NCI-H510A (cell line): ENCODE measurements around the gene MYO9A.
"Not testable (repeated sequence)": the region's sequence is repeated elsewhere in the genome, so short reads cannot be mapped to it uniquely, and the experiment has no call there.

Source experiments
- DNase-seq: peaks from one replicate; lab custom pipeline; 2025; lab: John Stamatoyannopoulos, UW

MYO9A gene

DNA sequence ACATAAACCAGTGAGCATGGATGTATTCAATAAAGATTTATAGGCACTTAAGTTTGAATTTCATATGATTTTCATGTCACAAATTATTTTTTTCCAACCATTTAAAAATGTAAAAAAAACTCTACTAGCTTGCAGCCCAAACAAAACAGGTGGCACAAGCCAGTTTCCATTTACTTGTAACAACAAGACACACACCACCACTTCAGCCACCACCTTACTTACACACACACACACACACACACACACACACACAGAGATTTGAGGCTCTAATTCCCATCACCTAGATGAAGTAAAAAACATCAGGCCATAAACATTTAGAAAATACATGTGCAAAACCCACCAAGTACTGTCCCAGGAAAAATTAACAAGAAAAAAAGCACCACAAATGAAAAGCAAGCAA is 25.3 kb downstream of the MYO9A start:
- no peak for DNase-seq

DNA sequence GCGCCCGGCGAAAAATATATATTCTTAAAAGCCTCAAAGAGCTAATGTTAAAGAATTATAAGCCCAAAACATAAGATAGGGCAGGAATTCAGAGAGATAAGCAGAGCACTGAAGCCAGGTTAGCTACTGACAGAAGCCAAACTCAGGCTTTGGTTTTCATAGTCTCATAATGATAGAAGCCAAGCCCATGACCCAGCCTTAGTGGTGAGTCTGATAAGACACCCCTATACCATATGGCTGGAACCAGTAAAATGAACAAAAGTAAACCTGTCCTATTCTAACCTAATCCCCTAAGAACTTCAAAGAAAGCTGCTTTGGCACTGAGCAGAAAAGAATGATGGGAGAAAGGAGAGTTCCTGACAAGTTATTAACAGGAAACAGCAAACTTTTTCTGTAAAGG is 25.9 kb downstream of the MYO9A start:
- DNase-seq = no peak

DNA sequence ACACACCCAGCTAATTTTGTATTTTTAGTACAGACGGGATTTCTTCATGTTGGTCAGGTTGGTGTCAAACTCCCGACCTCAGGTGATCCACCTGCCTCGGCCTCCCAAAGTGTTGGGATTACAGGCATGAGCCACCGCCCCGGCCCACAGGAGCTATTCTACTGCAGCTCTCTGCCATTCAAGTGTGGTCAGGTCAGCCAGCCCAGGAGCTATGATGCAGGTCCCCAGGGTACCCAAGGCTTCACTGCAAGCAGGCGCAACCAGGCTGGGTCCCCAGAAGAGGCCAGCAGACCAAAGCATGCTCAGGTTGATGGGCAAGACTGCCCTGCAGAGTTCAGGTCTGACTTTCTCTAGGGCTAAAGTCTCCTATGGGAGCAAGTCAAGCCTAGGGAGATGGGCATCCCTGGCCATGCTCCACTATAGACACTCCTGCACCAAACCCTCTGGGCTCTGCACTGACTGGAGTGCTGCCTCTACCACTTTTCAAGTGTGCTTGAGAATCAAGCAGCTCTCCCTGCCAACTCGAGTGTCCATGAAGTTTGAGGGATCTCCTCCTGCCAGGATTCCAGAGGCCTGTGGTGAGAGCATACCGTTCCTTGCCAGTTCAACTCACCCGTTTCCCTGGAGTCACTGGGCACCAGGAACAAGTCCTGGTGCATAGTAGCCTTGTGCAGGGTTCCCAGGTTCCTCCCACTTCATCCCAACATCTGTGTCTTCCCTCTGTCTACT is 30.9 kb downstream of the MYO9A start:
- no peak for DNase-seq

- no peak for DNase-seq
Observed at GRCh38 chr15:72086010-72086697, 31.8 kb downstream of the MYO9A start.

GRCh38 chr15:72082176-72082575 is 35.8 kb downstream of the MYO9A start:
- no peak for DNase-seq

DNA sequence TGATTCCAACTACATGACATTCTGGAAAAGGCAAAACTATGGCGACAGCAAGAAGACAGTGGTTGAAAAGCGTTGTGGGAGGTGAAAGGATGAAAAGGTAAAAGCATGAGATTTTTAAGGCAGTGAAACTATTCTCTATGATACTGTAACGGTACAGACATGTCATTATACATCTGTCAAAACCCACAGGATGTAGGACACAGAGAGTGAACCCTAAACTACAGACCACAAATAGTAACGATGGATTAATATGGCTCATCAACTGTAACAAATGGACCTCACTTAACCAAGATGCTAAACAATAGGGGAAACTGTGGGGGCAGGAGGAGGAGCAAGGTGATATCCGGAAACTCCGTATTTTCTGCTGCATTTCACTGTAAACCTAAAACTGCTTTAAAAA is 39.1 kb downstream of the MYO9A start:
- DNase-seq = no peak

GRCh38 chr15:72077950-72078349 is 40.0 kb downstream of the MYO9A start:
- no peak for DNase-seq

- no peak for DNase-seq
Observed at GRCh38 chr15:72074335-72075060, 43.5 kb downstream of the MYO9A start.

GRCh38 chr15:72071448-72071825 is 46.5 kb downstream of the MYO9A start:
- not testable (repeated sequence) for DNase-seq

- DNase-seq = no peak
Observed at GRCh38 chr15:72070817-72071447, 47.0 kb downstream of the MYO9A start.

GRCh38 chr15:72068856-72069255 is 49.1 kb downstream of the MYO9A start:
- DNase-seq = no peak

- DNase-seq = no peak
Observed at GRCh38 chr15:72065801-72066200, 52.1 kb downstream of the MYO9A start.

GRCh38 chr15:72063186-72063585 is 54.8 kb downstream of the MYO9A start:
- DNase-seq = no peak

- no peak for DNase-seq
Observed at GRCh38 chr15:72062319-72062718, 55.6 kb downstream of the MYO9A start.

GRCh38 chr15:72060687-72061250 is 57.2 kb downstream of the MYO9A start:
- DNase-seq = no peak

DNA sequence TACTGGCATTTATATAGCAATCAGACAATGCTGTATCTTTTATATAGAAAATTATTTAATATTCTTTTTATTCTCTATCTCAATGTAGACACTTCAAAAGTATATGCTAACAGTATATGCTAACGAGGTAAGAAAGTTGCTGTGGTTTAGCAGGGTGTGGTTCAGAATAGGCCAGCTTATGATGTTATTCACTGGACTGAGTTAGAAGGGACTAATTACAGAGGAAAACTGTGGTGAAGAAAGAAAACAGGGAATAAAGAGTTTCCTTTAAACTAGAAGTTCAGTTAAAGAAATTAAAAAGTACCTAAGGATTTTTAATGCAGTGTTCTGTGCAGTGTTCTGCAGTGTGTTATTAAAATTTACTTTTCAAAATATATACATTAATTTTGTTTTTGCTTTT is 59.4 kb downstream of the MYO9A start:
- DNase-seq = no peak

DNA sequence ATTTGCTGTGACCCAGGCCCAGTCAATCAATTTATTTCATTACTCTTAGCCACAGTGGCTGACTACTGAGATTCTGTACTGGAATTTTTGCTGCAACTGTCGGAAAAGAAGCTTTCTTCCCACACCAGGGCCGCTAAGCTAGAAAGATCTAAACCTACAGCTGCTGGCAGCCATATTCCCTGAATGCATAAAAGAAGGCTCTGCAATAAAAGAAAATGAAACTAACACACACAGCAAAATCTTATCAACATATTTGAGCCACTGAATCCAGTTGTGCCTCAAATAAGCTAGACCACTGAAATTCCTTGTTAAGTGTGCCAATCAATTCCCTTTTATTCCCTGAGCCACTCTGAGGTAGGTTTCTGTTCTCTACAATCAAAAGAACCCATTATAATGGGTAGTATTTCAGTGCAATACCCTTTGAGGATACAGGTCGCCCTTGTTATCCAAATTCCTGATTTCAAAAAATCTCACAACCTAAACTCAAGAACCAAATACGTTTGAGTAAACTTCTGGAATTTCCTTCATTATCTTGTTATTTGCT is 60.3 kb downstream of the MYO9A start:
- DNase-seq = no peak

DNA sequence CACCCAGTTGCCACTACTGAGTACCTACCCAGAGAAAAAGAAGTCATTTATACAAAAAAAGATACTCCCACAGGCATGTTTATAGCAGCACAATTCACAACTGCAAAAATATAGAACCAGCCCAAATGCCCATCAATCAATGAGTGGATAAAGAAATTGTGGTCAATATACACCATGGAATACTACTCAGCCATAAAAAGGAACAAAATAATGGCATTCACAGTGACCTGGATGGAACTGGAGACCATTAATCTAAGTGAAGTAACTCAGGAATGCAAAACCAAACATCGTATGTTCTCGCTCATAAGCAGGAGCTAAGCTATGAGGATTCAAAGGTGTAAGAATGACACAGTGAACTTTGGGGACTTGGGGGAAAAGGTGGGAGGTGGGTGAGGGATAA is 61.7 kb downstream of the MYO9A start:
- not testable (repeated sequence) for DNase-seq

GRCh38 chr15:72053297-72053696 is 64.7 kb downstream of the MYO9A start:
- DNase-seq = not testable (repeated sequence)

GRCh38 chr15:72050700-72051099 is 67.2 kb downstream of the MYO9A start:
- no peak for DNase-seq

DNA sequence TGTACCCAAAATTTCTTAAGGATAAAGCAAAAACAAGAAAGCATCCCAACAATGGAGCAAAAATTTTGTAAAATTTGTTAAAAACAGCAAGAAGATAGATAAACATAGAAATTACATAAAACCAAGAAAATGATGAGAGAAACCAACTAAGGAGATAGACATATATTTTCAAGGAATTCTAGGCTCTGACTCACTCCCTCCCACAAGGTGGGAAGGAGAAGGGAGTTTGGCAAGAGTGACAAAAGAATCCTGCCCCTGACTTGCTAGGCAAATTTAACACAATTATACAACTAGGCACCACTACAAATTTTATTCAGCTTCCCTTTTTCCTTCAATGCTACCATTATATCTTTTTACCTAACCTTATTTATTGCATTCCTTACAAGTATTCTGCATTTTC is 70.9 kb downstream of the MYO9A start:
- no peak for DNase-seq

DNA sequence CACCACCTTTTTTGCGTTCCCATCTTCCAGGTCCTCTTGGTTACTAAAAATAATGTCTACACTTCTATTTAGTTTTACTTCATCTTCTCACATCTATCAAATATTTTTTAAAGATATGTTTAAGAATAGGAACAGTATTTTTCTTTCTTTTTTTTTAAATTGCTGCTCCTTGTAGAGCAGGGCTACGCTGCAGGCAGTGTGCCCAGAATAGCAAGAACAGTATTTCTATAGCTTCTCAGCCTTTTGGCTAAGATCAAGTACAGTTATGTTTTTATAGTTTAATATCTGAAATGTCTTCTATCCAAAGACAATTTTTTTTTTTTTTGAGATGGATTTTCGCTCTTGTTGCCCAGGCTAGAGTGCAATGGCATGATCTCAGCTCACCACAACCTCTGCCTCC is 73.0 kb downstream of the MYO9A start:
- no peak for DNase-seq
